HUES48 (cell line): Measurements from ENCODE around the gene EIPR1.
A peak's percentile ranks its signal among the peaks of the same experiment; 100 is the strongest.

Source experiments
- H3K27ac ChIP-seq: one replicate; pipeline ENCODE4 v1.7.0; 2013; ENCODE audit warnings: low read depth, low read length, inconsistent platforms
- H3K27me3 ChIP-seq: 2 replicates; pipeline ENCODE4 v1.6.1; 2013; ENCODE audit warnings: mild to moderate bottlenecking, low read length; ENCODE audit not compliant: control insufficient read depth, insufficient read depth
- H3K36me3 ChIP-seq: 2 replicates; pipeline ENCODE4 v1.6.1; 2013; ENCODE audit warnings: low read length; ENCODE audit not compliant: control insufficient read depth, insufficient read depth
- H3K4me1 ChIP-seq: 2 replicates; pipeline ENCODE4 v1.6.1; 2013; ENCODE audit warnings: mild to moderate bottlenecking, low read length; ENCODE audit not compliant: control insufficient read depth, insufficient read depth
- H3K4me3 ChIP-seq: 2 replicates; pipeline ENCODE4 v1.5.1; 2013; ENCODE audit warnings: mild to moderate bottlenecking, low read depth, low read length
- H3K9ac ChIP-seq: 2 replicates; pipeline ENCODE4 v1.6.1; 2013; ENCODE audit warnings: mild to moderate bottlenecking, low read depth, low read length, moderate library complexity
- H3K9me3 ChIP-seq: 2 replicates; pipeline ENCODE4 v1.6.1; 2013; ENCODE audit warnings: low read length; ENCODE audit not compliant: control insufficient read depth, insufficient read depth

Gene EIPR1

GRCh38 chr2:3323360-3324035 lies 54.1 kb downstream of the EIPR1 start:
- Histone ChIP-seq H3K27me3 (no peaks in the 10 kb centered on the region), H3K27ac (no peak overlapping the region)

GRCh38 chr2:3322311-3322970 lies 55.2 kb downstream of the EIPR1 start:
- Histone ChIP-seq H3K9me3 (no peaks in the 10 kb centered on the region), H3K4me3 (no peak overlapping the region), H3K9ac (no peak overlapping the region), H3K27me3 (no peaks in the 10 kb centered on the region), H3K27ac (no peak overlapping the region), H3K36me3 (peaks cover 3% of the 10 kb centered on the region; the same call in 1 of the 2 replicates), H3K4me1 (peaks cover 15% of the 10 kb centered on the region)

More at GRCh38 chr2:3323360-3324035, 54.1 kb downstream of the EIPR1 start:
- H3K9me3 ChIP-seq = no peaks in the 10 kb centered on the region
- no peak overlapping the region for H3K4me3 ChIP-seq
- H3K4me1 ChIP-seq = peaks cover 15% of the 10 kb centered on the region
- H3K36me3 ChIP-seq = peaks cover 3% of the 10 kb centered on the region; the same call in 1 of the 2 replicates
- no peak overlapping the region for H3K9ac ChIP-seq

GRCh38 chr2:3321825-3322224 lies 55.8 kb downstream of the EIPR1 start:
- no peaks in the 10 kb centered on the region for H3K27me3 ChIP-seq
- H3K27ac ChIP-seq = no peak overlapping the region
- H3K4me3 ChIP-seq = no peak overlapping the region
- H3K36me3 ChIP-seq = peaks cover 3% of the 10 kb centered on the region; the same call in 1 of the 2 replicates
- no peaks in the 10 kb centered on the region for H3K9me3 ChIP-seq
- peaks cover 15% of the 10 kb centered on the region for H3K4me1 ChIP-seq
- no peak overlapping the region for H3K9ac ChIP-seq

- Histone ChIP-seq H3K27me3 (no peaks in the 10 kb centered on the region), H3K36me3 (peaks cover 2% of the 10 kb centered on the region; the same call in 1 of the 2 replicates), H3K9ac (no peak overlapping the region), H3K4me1 (peaks cover 15% of the 10 kb centered on the region), H3K9me3 (no peaks in the 10 kb centered on the region), H3K27ac (peak overlapping the region; percentile 21), H3K4me3 (no peak overlapping the region)
These were observed 56.6 kb downstream of the EIPR1 start for GRCh38 chr2:3320910-3321605.

- Histone ChIP-seq H3K4me1 (peaks cover 15% of the 10 kb centered on the region), H3K36me3 (no peaks in the 10 kb centered on the region; the same call in 1 of the 2 replicates), H3K27me3 (no peaks in the 10 kb centered on the region), H3K9me3 (no peaks in the 10 kb centered on the region), H3K4me3 (no peak overlapping the region), H3K27ac (no peak overlapping the region), H3K9ac (no peak overlapping the region)
These were observed 57.7 kb downstream of the EIPR1 start for GRCh38 chr2:3319745-3320566.

GRCh38 chr2:3319134-3319533 lies 58.5 kb downstream of the EIPR1 start:
- no peaks in the 10 kb centered on the region for H3K9me3 ChIP-seq
- no peaks in the 10 kb centered on the region; the same call in 1 of the 2 replicates for H3K36me3 ChIP-seq
- peaks cover 15% of the 10 kb centered on the region for H3K4me1 ChIP-seq
- no peaks in the 10 kb centered on the region for H3K27me3 ChIP-seq
- no peak overlapping the region for H3K27ac ChIP-seq
- no peak overlapping the region for H3K4me3 ChIP-seq
- H3K9ac ChIP-seq = no peak overlapping the region

- no peak overlapping the region for H3K4me3 ChIP-seq
These were observed 59.6 kb downstream of the EIPR1 start for GRCh38 chr2:3317871-3318590.

GRCh38 chr2:3317277-3317685 lies 60.3 kb downstream of the EIPR1 start:
- no peak overlapping the region for H3K27ac ChIP-seq
- no peak overlapping the region for H3K4me3 ChIP-seq
- H3K36me3 ChIP-seq = no peaks in the 10 kb centered on the region
- no peaks in the 10 kb centered on the region for H3K9me3 ChIP-seq
- H3K9ac ChIP-seq = no peak overlapping the region
- no peaks in the 10 kb centered on the region for H3K27me3 ChIP-seq
- peaks cover 15% of the 10 kb centered on the region for H3K4me1 ChIP-seq

More at GRCh38 chr2:3317871-3318590, 59.6 kb downstream of the EIPR1 start:
- H3K36me3 ChIP-seq = no peaks in the 10 kb centered on the region
- H3K9me3 ChIP-seq = no peaks in the 10 kb centered on the region
- no peak overlapping the region for H3K9ac ChIP-seq
- H3K27me3 ChIP-seq = no peaks in the 10 kb centered on the region
- no peak overlapping the region for H3K27ac ChIP-seq
- H3K4me1 ChIP-seq = peaks cover 15% of the 10 kb centered on the region

GRCh38 chr2:3316456-3317276 lies 61.0 kb downstream of the EIPR1 start:
- Histone ChIP-seq H3K9me3 (no peaks in the 10 kb centered on the region), H3K4me1 (peaks cover 15% of the 10 kb centered on the region), H3K4me3 (no peak overlapping the region), H3K27ac (no peak overlapping the region), H3K27me3 (no peaks in the 10 kb centered on the region), H3K36me3 (no peaks in the 10 kb centered on the region), H3K9ac (no peak overlapping the region)
